ENCODE results near the gene ENO3. TPM values are rescaled to one million over a fixed set of nuclear protein-coding genes. Genes with fewer than 3 reads are reported as not detected.
"Not testable (repeated sequence)": the region's sequence is repeated elsewhere in the genome, so short reads cannot be mapped to it uniquely, and the experiment has no call there.

The ENO3 gene
- total RNA-seq, 4 donors from 2014 or later: 0.31 to 3.6 (median 1.5) TPM; not detected in 1

DNA sequence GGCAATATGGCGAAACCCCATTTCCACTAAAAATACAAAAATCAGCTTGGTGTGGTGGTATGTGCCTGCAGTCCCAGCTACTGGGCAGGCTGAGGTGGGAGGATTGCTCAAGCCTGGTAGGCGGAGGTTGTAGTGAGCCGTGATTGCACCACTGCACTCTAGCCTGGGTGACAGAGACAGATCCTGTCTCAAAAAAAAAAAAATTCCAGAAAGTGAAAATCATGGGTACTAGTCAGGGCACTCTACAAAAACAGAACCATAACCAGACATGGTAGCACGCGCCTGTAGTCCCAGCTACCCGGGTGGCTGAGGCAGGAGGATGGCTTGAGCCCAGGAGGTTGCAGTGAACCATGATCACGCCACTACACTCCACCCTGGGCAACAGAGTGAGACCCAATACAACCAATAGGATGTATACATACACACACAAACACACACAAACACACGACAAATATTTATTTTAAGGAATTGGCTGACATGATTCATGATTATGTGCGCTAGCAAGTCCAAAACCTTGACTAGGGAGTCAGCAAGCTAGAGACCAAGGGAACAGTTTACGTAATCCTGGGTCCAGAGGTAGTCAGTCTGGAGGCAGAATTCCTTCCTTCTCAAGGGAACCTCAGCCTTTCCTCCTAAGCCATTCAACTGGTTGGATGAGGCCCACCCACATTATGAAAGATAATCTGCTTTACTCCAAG is 30.4 kb upstream of the ENO3 start:
- 50 to 66% methylated on average over 10 of the region's 10 CpGs for WGBS, 2 donors
- H3K36me3 ChIP-seq: no peaks in the 10 kb centered on the region
- TF ChIP-seq, protein P1, sequence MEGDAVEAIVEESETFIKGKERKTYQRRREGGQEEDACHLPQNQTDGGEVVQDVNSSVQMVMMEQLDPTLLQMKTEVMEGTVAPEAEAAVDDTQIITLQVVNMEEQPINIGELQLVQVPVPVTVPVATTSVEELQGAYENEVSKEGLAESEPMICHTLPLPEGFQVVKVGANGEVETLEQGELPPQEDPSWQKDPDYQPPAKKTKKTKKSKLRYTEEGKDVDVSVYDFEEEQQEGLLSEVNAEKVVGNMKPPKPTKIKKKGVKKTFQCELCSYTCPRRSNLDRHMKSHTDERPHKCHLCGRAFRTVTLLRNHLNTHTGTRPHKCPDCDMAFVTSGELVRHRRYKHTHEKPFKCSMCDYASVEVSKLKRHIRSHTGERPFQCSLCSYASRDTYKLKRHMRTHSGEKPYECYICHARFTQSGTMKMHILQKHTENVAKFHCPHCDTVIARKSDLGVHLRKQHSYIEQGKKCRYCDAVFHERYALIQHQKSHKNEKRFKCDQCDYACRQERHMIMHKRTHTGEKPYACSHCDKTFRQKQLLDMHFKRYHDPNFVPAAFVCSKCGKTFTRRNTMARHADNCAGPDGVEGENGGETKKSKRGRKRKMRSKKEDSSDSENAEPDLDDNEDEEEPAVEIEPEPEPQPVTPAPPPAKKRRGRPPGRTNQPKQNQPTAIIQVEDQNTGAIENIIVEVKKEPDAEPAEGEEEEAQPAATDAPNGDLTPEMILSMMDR (IDR thresholded peaks at IDR 0.05): no peak
- TF ChIP-seq POLR2A (IDR thresholded peaks at IDR 0.05): no peak
- peak overlapping the region in 1 of 4 donors; percentile 29 for H3K27ac ChIP-seq
- H3K27me3 ChIP-seq: no peaks in the 10 kb centered on the region
- intact Hi-C loops (cut with DNase I): no loop called here
- DNase-seq: no peak
- no peak overlapping the region for H3K4me3 ChIP-seq
- peaks cover 0 to 7% (median 0%) of the 10 kb centered on the region in 3 donors for H3K4me1 ChIP-seq
- H3K9me3 ChIP-seq: no peaks in the 10 kb centered on the region

DNA sequence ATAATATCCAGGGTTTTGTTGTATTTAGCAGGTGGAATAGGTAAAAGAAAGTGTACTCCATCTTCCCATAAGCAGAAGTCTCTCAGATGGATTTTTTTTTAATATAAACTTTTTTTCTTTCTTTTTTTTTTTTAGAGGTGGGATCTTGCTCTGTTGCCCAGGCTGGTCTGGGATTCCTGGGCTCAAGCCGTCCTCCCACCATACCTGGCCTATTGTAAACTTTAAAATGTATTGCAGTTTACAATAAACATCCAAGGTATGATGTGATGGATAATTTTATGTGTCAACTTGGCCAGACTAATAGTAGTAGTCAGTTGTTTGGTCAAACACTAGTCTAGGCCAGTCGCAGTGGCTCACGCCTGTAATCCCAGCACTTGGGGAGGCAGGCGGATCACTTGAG is 29.6 kb upstream of the ENO3 start:
- Histone ChIP-seq H3K36me3 (no peaks in the 10 kb centered on the region), H3K27ac (no peak overlapping the region), H3K9me3 (no peaks in the 10 kb centered on the region), H3K27me3 (no peaks in the 10 kb centered on the region), H3K4me3 (no peak overlapping the region), H3K4me1 (peaks cover 0 to 7% (median 0%) of the 10 kb centered on the region in 3 donors)
- DNase-seq: no peak
- TF ChIP-seq, protein P1 (IDR thresholded peaks at IDR 0.05): no peak
- TF ChIP-seq POLR2A (IDR thresholded peaks at IDR 0.05): no peak
- WGBS, 2 donors: 73 to 86% methylated on average over 1 to 2 of the region's 4 CpGs
- intact Hi-C loops (cut with DNase I): no loop called here

DNA sequence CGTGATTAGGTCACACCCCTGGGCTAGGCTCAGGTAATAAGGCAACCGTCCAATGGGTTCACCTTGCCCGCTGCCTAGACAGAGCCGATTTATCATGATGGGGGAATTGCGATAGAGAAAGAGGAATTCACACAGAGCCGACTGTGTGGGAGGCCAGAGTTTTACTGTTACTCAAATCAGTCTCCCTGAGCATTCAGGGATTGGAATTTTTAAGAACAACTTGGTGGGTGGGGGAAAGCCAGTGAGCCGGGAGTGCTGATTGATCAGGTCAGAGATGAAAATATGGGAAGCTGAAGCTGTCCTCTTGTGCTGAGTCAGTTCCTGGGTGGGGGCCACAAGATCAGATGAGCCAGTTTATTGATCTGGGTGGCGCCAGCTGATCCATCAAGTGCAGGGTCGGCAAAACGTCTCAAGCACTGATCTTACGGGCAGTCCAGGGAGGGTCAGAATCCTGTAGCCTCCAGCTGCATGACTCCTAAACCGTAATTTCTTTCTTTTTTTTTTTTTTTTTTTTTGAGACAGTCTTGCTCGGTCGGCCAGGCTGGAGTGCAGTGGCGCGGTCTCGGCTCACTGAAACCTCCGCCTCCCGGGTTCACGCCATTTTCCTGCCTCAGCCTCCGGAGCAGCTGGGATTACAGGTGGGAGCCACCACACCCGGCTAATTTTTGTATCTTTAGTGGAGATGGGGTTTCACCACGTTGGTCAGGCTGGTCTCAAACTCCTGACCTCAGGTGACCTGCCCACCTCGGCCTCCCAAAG is 24.2 kb upstream of the ENO3 start:
- H3K4me1 ChIP-seq; H3K36me3 ChIP-seq; H3K9me3 ChIP-seq; H3K27ac ChIP-seq; H3K4me3 ChIP-seq; intact Hi-C loops (cut with DNase I); H3K27me3 ChIP-seq; DNase-seq: not testable (repeated sequence)
- 78 to 79% methylated on average over 18 to 23 of the region's 24 CpGs for WGBS, 2 donors

DNA sequence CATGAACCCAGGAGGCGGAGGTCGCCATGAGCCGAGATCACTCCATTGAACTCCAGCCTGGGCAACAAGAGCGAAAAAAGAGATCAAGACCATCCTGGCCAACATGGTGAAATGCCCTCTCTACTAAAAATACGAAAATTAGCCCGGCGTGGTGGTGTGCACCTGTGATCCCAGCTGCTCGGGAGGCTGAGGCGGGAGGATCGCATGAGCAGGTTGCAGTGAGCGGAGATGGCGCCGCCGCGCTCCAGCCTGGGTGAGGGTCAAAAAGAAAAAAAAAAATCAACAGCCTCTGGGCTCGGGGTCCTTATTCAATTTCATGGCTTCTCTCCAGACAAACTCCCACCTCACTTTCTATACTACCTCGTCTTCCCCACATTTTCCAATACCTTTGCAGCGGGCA is 22.0 kb upstream of the ENO3 start:
- no peak for DNase-seq
- H3K27me3 ChIP-seq: no peaks in the 10 kb centered on the region
- no peak for TF ChIP-seq POLR2A (IDR thresholded peaks at IDR 0.05)
- TF ChIP-seq, protein P1 (IDR thresholded peaks at IDR 0.05): no peak
- no peaks in the 10 kb centered on the region for H3K36me3 ChIP-seq
- no peaks in the 10 kb centered on the region for H3K9me3 ChIP-seq
- H3K27ac ChIP-seq: no peak overlapping the region
- intact Hi-C loops (cut with DNase I): no loop called here
- H3K4me1 ChIP-seq: peaks cover 0 to 1% (median under 1%) of the 10 kb centered on the region in 3 donors
- 91 to 98% methylated on average over 18 of the region's 18 CpGs for WGBS, 2 donors
- no peak overlapping the region for H3K4me3 ChIP-seq

DNA sequence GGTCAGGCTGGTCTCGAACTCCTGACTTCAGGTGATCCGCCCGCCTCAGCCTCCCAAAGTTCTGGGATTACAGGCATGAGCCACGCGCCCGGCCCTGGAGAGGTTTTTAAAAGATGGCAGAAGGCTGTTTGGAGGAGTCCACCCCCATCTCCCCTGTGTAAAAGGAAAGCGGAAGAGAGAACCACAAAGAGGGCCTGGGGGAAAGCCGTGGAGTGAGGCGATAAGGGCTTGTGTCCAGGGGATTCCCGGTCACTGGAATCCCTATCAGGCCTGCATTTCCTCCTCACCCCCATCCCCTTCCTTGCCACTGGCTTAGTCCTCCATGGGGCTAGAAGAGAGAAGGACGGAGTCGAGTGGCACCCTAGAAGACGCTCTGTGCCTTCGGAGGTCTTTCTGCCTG is 19.0 kb upstream of the ENO3 start, which contains the start of gene GP1BA:
Gene GP1BA, plus strand, starts transcription at position 315 of the 400 bp plus-strand sequence. CDS start 328 bp downstream, outside the sequence.
- H3K9me3 ChIP-seq: no peaks in the 10 kb centered on the region
- no peaks in the 10 kb centered on the region for H3K27me3 ChIP-seq
- H3K4me3 ChIP-seq: no peak within 1 kb of the TSS
- peaks cover 0 to 10% (median 5%) of the 10 kb centered on the region in 3 donors for H3K4me1 ChIP-seq
- H3K36me3 ChIP-seq: peaks cover 0 to 16% (median 4%) of the 10 kb centered on the region in 3 donors
- no peak within 1 kb of the TSS for H3K27ac ChIP-seq
- intact Hi-C loops (cut with DNase I): no loop called here
- WGBS, 2 donors: 60 to 84% methylated on average over 6 to 10 of the region's 14 CpGs
- DNase-seq: no peak
- TF ChIP-seq, protein P1 (IDR thresholded peaks at IDR 0.05): no peak
- no peak for TF ChIP-seq POLR2A (IDR thresholded peaks at IDR 0.05)

Measured in esophagus squamous epithelium (tissue), 5 donors.